Urothelium cell line (cell line): ENCODE data around the gene ARHGAP36.
A peak's percentile ranks its signal among the peaks of the same experiment; 100 is the strongest.

Experiments
- DNase-seq: peaks from one replicate; pipeline ENCODE4 v3.0.0; 2011; ENCODE audit warnings: low spot score, mixed read lengths
- FAIRE-seq: peaks from 2 replicates; lab custom pipeline; 2011; peaks lifted over from hg19 to GRCh38; lab: Jason Lieb, UNC

ARHGAP36 gene

DNA sequence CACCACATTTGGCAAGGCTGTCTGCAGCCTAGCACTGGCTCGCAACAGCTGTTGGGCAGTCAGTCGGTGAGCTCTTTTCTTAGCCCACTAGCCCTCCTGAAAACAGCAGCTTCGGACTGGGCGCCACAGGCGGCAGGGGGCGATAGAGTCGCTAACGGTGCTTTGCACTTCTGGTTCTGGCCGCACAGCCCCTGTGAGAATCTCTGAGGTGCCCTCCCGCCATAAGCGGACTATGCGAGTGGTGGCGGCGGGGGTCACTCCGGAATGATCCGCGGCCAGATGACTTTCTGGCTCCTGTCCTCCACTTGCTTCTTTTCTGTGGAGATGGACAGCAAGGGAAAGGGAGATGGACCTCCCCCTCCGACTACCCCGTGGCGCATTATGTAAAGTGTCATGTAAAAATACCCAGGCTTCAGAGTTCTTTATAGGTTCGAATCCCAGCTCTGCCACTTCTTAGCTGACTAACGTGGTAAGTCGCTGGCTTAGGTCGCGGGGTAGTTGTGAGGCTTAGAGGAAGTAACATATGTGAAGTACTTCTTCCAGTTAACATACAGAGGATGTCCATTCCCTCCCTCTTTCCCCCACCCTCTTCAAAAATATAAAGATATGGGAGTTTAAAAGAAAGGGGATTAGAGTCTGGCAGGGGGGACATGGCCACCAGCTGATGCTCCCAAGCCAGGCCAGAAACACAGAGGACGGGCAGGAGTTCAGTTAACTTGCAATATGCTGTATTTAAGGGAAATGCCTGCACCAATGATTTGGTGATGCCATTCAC, 11.0 kb downstream of the ARHGAP36 start:
- DNase-seq (peak; percentile 52), FAIRE-seq (no peak)

DNA sequence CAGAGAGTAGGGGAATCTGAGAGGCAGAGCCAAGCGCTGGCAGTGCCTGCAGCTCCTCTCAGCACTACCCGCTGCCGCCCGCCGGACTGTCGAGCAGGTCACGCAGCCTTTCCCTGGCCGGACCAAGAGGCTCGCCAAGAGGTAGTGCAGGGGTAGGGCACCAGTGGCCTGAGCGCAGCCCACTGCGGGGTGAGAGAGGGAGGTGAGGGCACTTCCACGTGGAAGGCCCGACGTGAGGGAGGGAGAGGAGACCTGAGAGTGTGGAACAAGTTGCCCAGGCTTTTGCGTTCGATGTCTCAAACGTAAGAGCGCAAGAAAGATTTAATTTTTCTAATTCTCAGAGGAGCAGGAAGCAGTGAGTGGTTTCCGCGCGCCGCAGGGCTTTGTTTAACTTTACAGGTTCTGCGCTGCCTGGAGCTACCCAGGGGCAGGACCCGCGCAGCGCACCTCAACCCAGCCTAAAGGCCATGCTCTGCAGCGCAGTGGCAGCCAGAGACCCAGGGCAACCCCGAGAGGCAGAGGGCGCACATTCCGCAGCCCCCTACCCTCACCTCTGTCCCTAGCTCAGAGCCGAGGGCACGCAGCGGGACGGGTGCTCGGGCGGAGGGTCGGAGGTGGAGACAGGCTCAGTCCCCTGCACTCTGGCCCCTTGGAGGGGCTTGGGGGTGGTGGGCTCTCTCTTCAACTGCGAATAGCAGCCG, 14.9 kb downstream of the ARHGAP36 start:
- DNase-seq (no peak), FAIRE-seq (no peak)

DNA sequence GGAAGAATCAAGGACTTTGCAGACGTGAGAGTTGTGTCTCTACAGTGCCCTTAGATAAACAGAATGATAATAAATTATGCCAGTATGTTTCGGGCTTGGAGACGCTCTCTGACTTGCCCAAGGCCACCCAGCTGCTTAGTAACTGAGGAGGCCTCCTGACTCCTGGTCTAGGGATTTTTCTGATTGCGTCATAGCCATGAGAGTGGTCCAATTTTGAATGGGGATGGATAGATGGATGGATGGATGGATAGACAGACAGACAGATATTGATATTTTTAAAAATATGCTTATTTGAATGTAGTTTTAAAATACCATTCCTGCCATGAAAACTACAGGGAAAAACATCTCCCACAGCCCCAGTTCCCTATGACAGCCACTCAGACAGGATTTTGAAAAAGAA, 15.5 kb downstream of the ARHGAP36 start:
- no peak for FAIRE-seq
- DNase-seq = no peak

DNA sequence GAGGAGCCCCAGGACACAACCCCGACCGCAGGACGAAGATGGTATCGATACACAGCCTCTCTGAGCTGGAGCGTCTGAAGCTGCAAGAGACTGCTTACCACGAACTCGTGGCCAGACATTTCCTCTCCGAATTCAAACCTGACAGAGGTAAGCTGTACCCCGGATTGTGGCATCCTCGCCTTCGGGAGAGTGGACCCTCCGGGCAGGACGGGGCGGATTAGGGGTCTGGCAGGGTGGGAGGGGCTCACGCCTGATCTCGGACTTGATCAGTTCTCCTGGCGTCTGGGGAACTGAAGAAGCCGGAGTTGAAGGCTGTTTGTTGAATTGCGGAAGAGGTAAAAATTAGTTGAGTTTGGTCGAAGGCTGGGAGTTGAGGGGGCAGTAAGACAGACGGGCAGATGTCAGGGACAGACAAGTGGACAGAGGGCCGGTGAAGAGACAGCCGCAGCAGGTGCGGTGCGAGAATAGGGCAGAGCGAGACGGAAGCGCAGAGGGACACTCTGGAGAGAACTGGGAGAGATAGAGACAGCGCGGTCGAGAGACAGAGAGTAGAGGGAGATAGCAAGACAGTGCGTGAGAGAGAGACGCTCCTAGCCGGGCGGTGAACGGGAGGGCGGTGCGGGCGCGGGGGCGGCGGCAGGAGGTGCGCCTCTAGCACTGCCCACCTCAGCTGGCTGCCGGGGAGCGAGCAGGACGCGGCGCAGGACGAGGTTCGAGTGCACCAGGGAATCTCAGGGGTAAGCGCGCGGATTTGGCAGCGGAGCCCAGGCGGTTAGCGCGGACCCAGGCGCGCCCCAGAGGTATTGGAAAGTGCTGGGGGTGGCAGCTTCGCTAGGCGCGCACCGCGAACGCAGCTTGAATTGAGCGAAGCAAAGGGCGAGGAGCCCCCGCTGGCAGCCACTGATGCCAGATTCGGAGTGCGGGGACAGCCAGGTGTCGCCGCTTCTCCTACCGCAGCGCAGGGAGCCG, 23.9 kb downstream of the ARHGAP36 start:
- FAIRE-seq (no peak), DNase-seq (peak; percentile 7)

DNA sequence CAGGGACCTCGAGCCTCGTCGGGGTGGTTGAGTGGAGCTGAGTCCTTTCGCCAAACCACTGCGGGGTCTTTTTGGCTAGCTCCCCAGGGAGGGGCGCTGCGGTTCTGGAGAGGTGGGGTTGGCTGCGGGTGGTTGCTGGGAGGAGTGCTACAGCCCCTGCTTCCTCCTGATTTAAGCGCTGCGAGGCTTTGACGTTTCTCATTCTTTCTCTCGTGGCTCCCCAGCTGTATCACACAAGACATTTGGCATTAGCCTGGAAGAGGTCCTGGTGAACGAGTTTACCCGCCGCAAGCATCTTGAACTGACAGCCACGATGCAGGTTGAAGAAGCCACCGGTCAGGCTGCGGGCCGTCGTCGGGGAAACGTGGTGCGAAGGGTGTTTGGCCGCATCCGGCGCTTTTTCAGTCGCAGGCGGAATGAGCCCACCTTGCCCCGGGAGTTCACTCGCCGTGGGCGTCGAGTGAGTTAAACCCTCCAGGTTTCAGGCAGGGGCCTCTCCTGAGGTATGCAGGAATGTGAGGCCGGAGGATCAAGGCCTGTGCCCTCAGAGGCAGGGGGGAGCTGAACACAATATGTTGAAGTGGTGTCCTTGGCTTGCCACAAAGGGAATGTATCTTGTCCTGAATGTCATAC, 25.5 kb downstream of the ARHGAP36 start:
- no peak for FAIRE-seq
- DNase-seq = no peak

DNA sequence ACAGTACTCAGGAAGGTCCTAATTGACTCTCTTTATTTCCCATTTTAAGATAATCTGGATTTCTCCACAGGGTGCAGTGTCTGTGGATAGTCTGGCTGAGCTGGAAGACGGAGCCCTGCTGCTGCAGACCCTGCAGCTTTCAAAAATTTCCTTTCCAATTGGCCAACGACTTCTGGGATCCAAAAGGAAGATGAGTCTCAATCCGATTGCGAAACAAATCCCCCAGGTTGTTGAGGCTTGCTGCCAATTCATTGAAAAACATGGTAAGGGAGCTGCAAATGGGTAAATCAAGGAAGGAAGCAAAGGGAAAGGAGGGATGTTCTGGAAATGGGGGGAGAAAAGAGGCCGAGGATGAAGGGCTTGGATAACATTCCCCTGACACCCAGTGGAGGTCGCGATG, 26.0 kb downstream of the ARHGAP36 start:
- no peak for FAIRE-seq

DNA sequence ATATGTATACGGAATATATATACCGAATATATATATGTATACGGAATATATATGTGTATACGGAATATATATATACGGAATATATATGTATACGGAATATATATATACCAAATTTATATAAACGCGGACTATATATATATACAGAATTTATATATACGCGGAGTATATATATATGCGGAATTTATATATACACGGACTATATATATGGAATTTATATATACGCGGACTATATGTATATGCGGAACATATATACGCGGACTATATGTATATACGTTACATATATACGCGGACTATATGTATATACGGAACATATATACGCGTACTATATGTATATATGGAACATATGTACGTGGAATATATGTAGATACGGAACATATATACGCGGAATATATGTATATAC, 78.6 kb downstream of the ARHGAP36 start:
- no peak for DNase-seq
- FAIRE-seq = no peak

More for the DNA sequence above, 26.0 kb downstream of the ARHGAP36 start:
- DNase-seq = no peak

DNA sequence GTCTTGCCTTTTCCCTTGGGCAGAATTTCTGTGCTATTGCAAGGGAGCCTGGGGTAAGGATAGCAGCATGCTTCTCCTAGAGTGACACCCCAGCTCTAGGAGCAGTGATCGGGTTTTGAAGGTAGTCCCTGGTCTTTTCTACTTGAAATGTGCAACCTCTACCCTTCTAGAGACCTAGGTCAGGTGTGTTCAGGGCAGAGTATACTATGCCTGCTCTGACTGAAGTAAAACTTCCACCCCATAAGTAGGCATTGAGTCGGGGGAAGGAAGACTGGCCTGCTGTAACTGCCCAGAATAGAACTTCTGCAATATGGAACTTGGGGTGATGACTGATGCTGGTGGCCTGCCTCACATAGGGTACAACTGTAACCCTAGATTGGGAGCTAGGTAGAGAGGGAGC, 80.9 kb downstream of the ARHGAP36 start:
- no peak for FAIRE-seq
- DNase-seq = no peak
